Fibroblast of villous mesenchyme (primary cell): ENCODE data around the gene ABHD16A. TPM values are rescaled to one million over a fixed set of nuclear protein-coding genes. Genes with fewer than 3 reads are reported as not detected.

ENCODE experiments used
- DNase-seq: peaks from one replicate; pipeline ENCODE4 v3.0.0-alpha.2; 2010; ENCODE audit warnings: low read depth
- H3K4me3 ChIP-seq: 2 replicates; pipeline ENCODE4 v1.5.1; 2011; ENCODE audit warnings: low read depth, mild to moderate bottlenecking, low read length
- CTCF ChIP-seq: IDR thresholded peaks from 2 replicates; pipeline ENCODE4 v1.5.1; 2012; ENCODE audit warnings: low read depth, mild to moderate bottlenecking, low read length; ENCODE audit not compliant: insufficient read depth
- total RNA-seq: library from RNA; depleted of rRNA; stranded (reverse); fragments of >200 nt; gene quantifications from 2 replicates; pipeline ENCODE4 v1.2.3, GENCODE V29; 2012

The ABHD16A gene
- total RNA-seq, 1 donor, result 76.0 TPM

GRCh38 chr6:31660381-31661261 lies 42.5 kb downstream of the ABHD16A start, which contains the start of gene C6orf47:
TSS of gene C6orf47 (minus strand) at chr6:31660778. CDS start at chr6:31659947, 831 bp downstream.
- peak within 1 kb of the TSS; percentile 65 for H3K4me3 ChIP-seq
- no peak for TF ChIP-seq CTCF
- peak; percentile 86 for DNase-seq

GRCh38 chr6:31659649-31660380 lies 43.3 kb downstream of the ABHD16A start:
- no peak for TF ChIP-seq CTCF
- peak overlapping the region; percentile 65 for H3K4me3 ChIP-seq
- DNase-seq, result peak; percentile 43

DNA sequence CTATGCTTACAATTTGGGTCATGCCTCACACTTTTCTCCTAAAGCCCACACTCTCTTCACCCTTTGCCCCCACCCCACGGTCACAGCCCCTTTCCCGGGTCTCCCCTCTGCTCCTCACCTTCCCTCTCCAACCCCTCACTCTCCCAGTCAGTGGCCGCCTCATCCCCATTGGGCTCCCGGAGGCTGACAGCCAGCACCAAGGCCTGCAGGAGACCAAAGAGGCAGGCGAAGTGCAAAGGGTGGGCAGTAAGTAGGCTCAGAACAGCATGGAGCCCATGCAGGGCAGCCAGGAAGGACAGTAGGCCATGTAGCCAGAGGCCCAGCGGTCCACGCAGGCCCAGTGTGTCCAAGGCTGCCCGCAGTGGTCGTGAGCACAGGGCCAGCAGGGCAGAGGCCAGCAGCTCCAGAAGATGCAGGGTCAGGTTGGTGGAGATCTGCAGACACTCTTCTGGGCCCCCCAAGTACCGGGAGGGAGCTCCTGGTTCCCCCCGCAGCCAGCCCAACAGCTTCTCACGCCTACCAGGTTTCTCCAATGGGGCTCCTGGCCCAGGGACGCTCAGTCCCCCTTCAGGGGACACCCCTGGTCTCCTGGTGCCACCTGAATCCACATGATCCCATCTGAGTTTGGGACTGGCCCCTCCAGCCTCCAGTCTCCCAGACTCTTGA lies 44.0 kb downstream of the ABHD16A start:
- DNase-seq, result no peak
- H3K4me3 ChIP-seq, result peak overlapping the region; percentile 65
- TF ChIP-seq CTCF, result no peak

DNA sequence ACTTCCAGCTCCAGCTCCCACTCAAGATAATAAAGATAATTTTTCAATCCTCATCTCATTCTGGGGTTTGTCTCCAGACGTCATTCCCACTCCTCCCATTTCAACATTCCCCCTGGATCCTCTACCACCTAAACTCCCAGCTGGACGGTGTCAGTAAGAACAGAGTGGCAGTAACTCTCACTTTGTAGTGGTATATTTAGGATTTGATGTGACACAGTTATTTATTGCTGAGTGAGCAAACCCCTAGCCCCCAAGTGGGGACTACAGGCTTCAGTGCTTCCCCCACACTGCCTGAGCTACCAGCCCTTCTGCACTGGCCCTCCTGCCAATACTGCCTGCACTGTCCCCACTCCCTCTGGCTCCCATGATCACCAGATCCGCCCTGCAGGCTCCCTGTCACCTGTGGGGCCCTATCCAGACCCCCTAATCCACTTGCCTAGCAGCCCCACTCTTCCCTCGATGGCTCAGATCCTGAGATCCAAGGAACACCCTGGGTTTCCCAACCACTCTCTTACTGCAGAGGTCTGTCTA lies 44.9 kb downstream of the ABHD16A start:
- H3K4me3 ChIP-seq, result no peak overlapping the region
- TF ChIP-seq CTCF, result no peak
- no peak for DNase-seq

DNA sequence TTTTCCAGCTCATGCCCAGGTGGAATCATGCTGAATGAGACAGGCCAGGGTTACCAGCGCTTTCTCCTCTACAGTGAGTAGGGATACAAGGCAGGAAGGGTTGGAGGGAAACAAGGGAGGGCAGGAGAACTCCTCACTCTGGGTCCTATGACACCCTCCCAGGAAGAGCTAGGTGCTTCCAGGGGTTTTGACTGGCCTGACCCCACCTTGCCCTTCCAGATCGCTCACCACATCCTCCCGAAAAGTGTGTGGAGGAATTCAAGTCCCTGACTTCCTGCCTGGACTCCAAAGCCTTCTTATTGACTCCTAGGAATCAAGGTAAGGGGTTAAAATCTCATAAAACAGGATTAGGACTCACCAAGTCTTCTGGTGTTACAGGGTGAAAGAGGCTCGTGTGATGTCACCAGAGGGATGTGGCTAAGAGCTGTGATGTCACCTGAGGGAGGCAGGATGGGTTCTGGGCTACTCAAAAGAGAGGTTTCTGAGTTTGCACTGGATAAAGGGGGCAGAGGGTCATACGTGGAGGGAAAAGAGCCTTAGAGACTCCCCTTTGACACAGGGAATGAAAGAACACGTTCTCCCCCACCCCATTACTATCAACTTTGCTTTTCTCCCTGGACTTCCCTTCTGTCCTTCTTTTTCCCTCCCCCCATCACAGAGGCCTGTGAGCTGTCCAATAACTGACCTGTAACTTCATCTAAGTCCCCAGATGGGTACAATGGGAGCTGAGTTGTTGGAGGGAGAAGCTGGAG lies 45.5 kb downstream of the ABHD16A start:
- no peak overlapping the region for H3K4me3 ChIP-seq
- DNase-seq, result no peak

More for the DNA sequence above, 45.5 kb downstream of the ABHD16A start:
- TF ChIP-seq CTCF, result no peak
